GM21737 (cell line): Measurements from ENCODE around the gene GLRX.
"Not testable (repeated sequence)": the region's sequence is repeated elsewhere in the genome, so short reads cannot be mapped to it uniquely, and the experiment has no call there.

Experiments used
- ATAC-seq: cut with Tn5 transposase; IDR thresholded peaks from one replicate; pipeline ENCODE4 v1.9.1; 2021; ENCODE audit warnings: mild to moderate bottlenecking, moderate library complexity; ENCODE audit not compliant: unreplicated experiment

Gene GLRX

GRCh38 chr5:95830226-95830625 lies 7.7 kb upstream of the GLRX start:
- ATAC-seq = no peak

- no peak for ATAC-seq
Measured at GRCh38 chr5:95827892-95828246, 5.3 kb upstream of the GLRX start.

- no peak for ATAC-seq
Measured at GRCh38 chr5:95826949-95827891, 4.7 kb upstream of the GLRX start.

GRCh38 chr5:95825495-95825894 lies 3.0 kb upstream of the GLRX start:
- no peak for ATAC-seq

- no peak for ATAC-seq
Measured at GRCh38 chr5:95824747-95825146, 2.2 kb upstream of the GLRX start.

GRCh38 chr5:95823738-95824609 lies 1.4 kb upstream of the GLRX start:
- ATAC-seq = peak; percentile 31

- ATAC-seq = no peak
Measured at GRCh38 chr5:95823218-95823737, 752 bp upstream of the GLRX start.

GRCh38 chr5:95822043-95822541 lies 434 bp downstream of the GLRX start:
- ATAC-seq = peak; percentile 42

- ATAC-seq = no peak
Measured at GRCh38 chr5:95821110-95822021, 1.2 kb downstream of the GLRX start.

GRCh38 chr5:95818181-95819147 lies 4.1 kb downstream of the GLRX start:
- no peak for ATAC-seq

GRCh38 chr5:95817430-95817829 lies 5.1 kb downstream of the GLRX start:
- no peak for ATAC-seq

- no peak for ATAC-seq
Measured at GRCh38 chr5:95816776-95817175, 5.8 kb downstream of the GLRX start.

- no peak for ATAC-seq
Measured at GRCh38 chr5:95816341-95816740, 6.2 kb downstream of the GLRX start.

- ATAC-seq = no peak
Measured at GRCh38 chr5:95815155-95815729, 7.3 kb downstream of the GLRX start.

- ATAC-seq = not testable (repeated sequence)
Measured at GRCh38 chr5:95813035-95813434, 9.5 kb downstream of the GLRX start.

- ATAC-seq = no peak
Measured at GRCh38 chr5:95812074-95812471, 10.5 kb downstream of the GLRX start.

- not testable (repeated sequence) for ATAC-seq
Measured at GRCh38 chr5:95811461-95812073, 11.0 kb downstream of the GLRX start.

- not testable (repeated sequence) for ATAC-seq
Measured at GRCh38 chr5:95811126-95811423, 11.5 kb downstream of the GLRX start.
